Neuron (in vitro differentiated cells): ENCODE data around the gene PTPN1.

ENCODE experiments used
- H2AFZ ChIP-seq: one replicate; pipeline ENCODE4 v1.6.1; 2013; ENCODE audit warnings: low read depth, mild to moderate bottlenecking, inconsistent platforms, low read length, moderate library complexity
- H3K27me3 ChIP-seq: one replicate; pipeline ENCODE4 v1.6.1; 2013; ENCODE audit warnings: low read length; ENCODE audit not compliant: insufficient read depth
- H3K36me3 ChIP-seq: one replicate; pipeline ENCODE4 v1.6.1; 2013; ENCODE audit warnings: low read length; ENCODE audit not compliant: insufficient read depth
- H3K4me1 ChIP-seq: one replicate; pipeline ENCODE4 v1.6.1; 2013; ENCODE audit warnings: low read length; ENCODE audit not compliant: insufficient read depth
- H3K4me3 ChIP-seq: 2 replicates; pipeline ENCODE4 v1.5.1; 2013; ENCODE audit warnings: mild to moderate bottlenecking, low read length, moderate library complexity
- H3K9me3 ChIP-seq: one replicate; pipeline ENCODE4 v1.6.1; 2013; ENCODE audit warnings: low read length

The PTPN1 gene

GRCh38 chr20:50509923-50510705, at the start of gene PTPN1:
PTPN1 (plus strand) TSS chr20:50510383; CDS start chr20:50510528, 145 bp downstream.
- H3K4me1 ChIP-seq, result peaks cover 38% of the 10 kb centered on the region

GRCh38 chr20:50460608-50461267, 49.4 kb upstream of the PTPN1 start:
- Histone ChIP-seq H3K27me3 (no peaks in the 10 kb centered on the region), H3K4me1 (no peaks in the 10 kb centered on the region), H3K36me3 (no peaks in the 10 kb centered on the region), H2AFZ (no peak overlapping the region), H3K9me3 (no peaks in the 10 kb centered on the region), H3K4me3 (no peak overlapping the region)

More at GRCh38 chr20:50509923-50510705, at the start of gene PTPN1:
- Histone ChIP-seq H2AFZ (peak within 1 kb of the TSS; percentile 59), H3K9me3 (no peaks in the 10 kb centered on the region), H3K27me3 (no peaks in the 10 kb centered on the region), H3K36me3 (no peaks in the 10 kb centered on the region), H3K4me3 (peak within 1 kb of the TSS; percentile 91)

- Histone ChIP-seq H3K27me3 (no peaks in the 10 kb centered on the region), H3K4me3 (no peak overlapping the region), H3K9me3 (no peaks in the 10 kb centered on the region), H3K4me1 (no peaks in the 10 kb centered on the region), H2AFZ (no peak overlapping the region), H3K36me3 (no peaks in the 10 kb centered on the region)
Measured at GRCh38 chr20:50462093-50462690, 48.0 kb upstream of the PTPN1 start.

GRCh38 chr20:50464026-50464724, 46.0 kb upstream of the PTPN1 start:
- H3K9me3 ChIP-seq, result no peaks in the 10 kb centered on the region
- no peaks in the 10 kb centered on the region for H3K27me3 ChIP-seq
- no peak overlapping the region for H3K4me3 ChIP-seq
- no peaks in the 10 kb centered on the region for H3K4me1 ChIP-seq
- no peak overlapping the region for H2AFZ ChIP-seq
- no peaks in the 10 kb centered on the region for H3K36me3 ChIP-seq

- Histone ChIP-seq H3K27me3 (no peaks in the 10 kb centered on the region), H2AFZ (no peak overlapping the region), H3K4me1 (no peaks in the 10 kb centered on the region), H3K36me3 (no peaks in the 10 kb centered on the region), H3K9me3 (no peaks in the 10 kb centered on the region), H3K4me3 (no peak overlapping the region)
Measured at GRCh38 chr20:50464725-50465650, 45.2 kb upstream of the PTPN1 start.

GRCh38 chr20:50467174-50467573, 43.0 kb upstream of the PTPN1 start:
- H3K4me1 ChIP-seq, result no peaks in the 10 kb centered on the region
- H2AFZ ChIP-seq, result no peak overlapping the region
- H3K4me3 ChIP-seq, result no peak overlapping the region
- no peaks in the 10 kb centered on the region for H3K27me3 ChIP-seq
- H3K36me3 ChIP-seq, result no peaks in the 10 kb centered on the region
- no peaks in the 10 kb centered on the region for H3K9me3 ChIP-seq

- no peaks in the 10 kb centered on the region for H3K4me1 ChIP-seq
- no peak overlapping the region for H3K4me3 ChIP-seq
- no peak overlapping the region for H2AFZ ChIP-seq
- no peaks in the 10 kb centered on the region for H3K9me3 ChIP-seq
- H3K36me3 ChIP-seq, result no peaks in the 10 kb centered on the region
- no peaks in the 10 kb centered on the region for H3K27me3 ChIP-seq
Measured at GRCh38 chr20:50467718-50468356, 42.3 kb upstream of the PTPN1 start.

GRCh38 chr20:50468378-50468798, 41.8 kb upstream of the PTPN1 start:
- Histone ChIP-seq H3K4me1 (no peaks in the 10 kb centered on the region), H2AFZ (no peak overlapping the region), H3K9me3 (no peaks in the 10 kb centered on the region), H3K36me3 (no peaks in the 10 kb centered on the region), H3K27me3 (no peaks in the 10 kb centered on the region), H3K4me3 (no peak overlapping the region)

- no peak overlapping the region for H2AFZ ChIP-seq
- H3K9me3 ChIP-seq, result no peaks in the 10 kb centered on the region
- no peaks in the 10 kb centered on the region for H3K36me3 ChIP-seq
- H3K4me3 ChIP-seq, result no peak overlapping the region
- no peaks in the 10 kb centered on the region for H3K4me1 ChIP-seq
- H3K27me3 ChIP-seq, result no peaks in the 10 kb centered on the region
Measured at GRCh38 chr20:50469176-50469723, 40.9 kb upstream of the PTPN1 start.

- H2AFZ ChIP-seq, result no peak overlapping the region
- no peaks in the 10 kb centered on the region for H3K27me3 ChIP-seq
- H3K9me3 ChIP-seq, result no peaks in the 10 kb centered on the region
- no peaks in the 10 kb centered on the region for H3K4me1 ChIP-seq
- no peak overlapping the region for H3K4me3 ChIP-seq
- H3K36me3 ChIP-seq, result no peaks in the 10 kb centered on the region
Measured at GRCh38 chr20:50469796-50470195, 40.4 kb upstream of the PTPN1 start.

- no peaks in the 10 kb centered on the region for H3K27me3 ChIP-seq
Measured at GRCh38 chr20:50470264-50470858, 39.8 kb upstream of the PTPN1 start.

More at GRCh38 chr20:50470264-50470858, 39.8 kb upstream of the PTPN1 start:
- Histone ChIP-seq H3K9me3 (no peaks in the 10 kb centered on the region), H2AFZ (no peak overlapping the region), H3K36me3 (no peaks in the 10 kb centered on the region), H3K4me1 (peaks cover 1% of the 10 kb centered on the region), H3K4me3 (no peak overlapping the region)
